CD4-positive, alpha-beta T cell treated with Interleukin-15 for 4 hours (primary cell): ENCODE data around the gene TMEM161B.
"Not testable (repeated sequence)": the region's sequence is repeated elsewhere in the genome, so short reads cannot be mapped to it uniquely, and the experiment has no call there.

Experiments
- DNase-seq: peaks from one replicate; pipeline ENCODE4 v3.0.0-alpha.2; 2020; ENCODE audit warnings: low spot score

The TMEM161B gene

DNA sequence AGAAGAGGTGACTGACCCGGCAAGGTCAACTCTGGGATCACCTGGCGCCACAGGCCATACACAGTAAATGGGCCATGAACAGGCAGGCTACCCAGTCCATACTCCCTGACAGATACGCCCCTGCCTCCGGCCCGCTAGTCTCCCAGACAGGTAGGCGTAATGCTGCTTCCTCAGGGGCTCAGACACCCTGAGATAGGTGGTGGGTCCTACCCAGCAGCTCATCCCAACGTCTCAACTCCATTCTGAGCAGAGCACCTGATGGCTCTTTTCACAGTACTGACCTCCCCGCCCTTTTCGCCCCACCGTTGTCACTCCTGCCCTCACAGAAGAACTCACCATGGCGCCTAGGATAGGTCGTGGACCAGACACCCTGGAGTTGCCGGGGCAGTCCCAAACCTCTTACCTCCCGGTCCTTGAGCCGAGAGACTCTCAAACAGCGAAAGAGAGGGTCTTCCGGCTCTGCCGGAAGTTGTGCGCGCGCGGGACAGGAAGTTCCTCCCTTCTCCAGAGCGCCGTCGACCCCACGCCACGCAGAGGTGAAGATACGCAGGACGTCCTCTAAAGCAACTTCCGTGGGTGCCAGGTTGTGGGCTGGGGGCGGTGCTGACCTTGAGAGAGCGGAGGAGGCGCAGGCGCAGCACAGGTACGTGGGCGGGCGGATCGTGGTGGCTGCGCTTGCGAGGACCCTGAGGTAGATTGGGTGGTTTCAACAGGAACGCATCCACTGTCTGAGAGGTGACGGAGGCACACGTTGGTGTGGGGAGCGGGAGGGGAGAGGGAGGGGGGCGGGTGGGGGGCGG is at the start of gene TMEM161B:
TSS of gene TMEM161B (minus strand) at position 461 of the 800 bp plus-strand sequence. CDS start at position 339, 122 bp downstream.
- peak; percentile 94 for DNase-seq

DNA sequence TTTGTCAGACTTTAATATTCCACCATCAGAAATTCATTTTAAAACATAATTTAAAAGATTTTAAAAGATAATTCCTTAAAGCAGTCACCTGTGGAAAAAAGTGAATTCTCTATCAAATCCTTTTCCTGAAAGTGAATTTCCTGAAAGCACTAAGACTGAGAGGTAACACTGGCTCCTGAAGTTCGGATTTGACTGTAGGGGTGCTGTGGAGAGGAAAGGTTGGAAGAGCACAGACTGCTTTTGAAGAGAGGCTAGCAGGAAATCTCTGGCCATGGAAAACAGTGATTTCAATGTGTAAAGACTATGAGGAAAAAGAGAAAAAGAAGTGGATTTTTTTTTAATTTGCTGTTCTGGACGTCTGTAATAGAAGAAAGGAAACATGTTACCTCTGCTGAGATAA is 35.7 kb upstream of the TMEM161B start:
- DNase-seq, result no peak

DNA sequence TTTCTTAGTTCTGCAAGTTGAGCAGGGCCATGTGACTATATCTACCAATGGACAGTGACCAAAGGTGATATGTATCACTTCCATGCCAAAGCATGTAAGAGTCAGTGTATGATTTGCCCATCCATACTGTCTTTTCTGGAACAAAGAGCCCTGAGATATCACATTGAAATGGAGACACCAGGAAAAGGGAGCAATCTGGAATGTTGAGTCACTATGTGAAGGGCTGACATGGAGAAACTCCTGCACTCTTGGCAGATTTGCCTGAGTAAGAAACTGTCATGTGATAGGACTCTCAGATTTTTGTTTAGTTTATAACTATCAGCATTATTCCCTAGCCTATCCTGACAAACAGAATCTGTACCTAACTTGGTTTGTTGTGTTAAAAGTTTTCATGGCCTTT is 29.8 kb upstream of the TMEM161B start:
- DNase-seq, result no peak

DNA sequence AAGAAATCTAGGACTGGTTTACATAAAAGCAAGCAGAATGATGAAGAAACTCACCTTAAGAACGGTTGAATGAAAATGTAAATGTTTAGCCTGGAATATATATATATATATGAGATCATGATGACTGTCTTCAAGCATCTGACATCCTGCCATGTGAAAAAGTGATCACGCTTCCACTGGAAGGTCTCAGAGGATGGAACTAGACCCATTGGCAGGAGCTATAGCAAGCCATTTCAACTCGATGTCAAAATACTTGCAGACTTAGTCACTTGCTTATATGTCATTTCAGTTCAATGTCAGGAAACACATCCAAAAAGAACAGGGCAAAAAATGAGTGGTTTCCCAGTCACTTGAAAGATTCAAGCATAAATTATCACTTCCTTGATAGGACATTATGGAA is 22.2 kb upstream of the TMEM161B start:
- DNase-seq, result no peak

DNA sequence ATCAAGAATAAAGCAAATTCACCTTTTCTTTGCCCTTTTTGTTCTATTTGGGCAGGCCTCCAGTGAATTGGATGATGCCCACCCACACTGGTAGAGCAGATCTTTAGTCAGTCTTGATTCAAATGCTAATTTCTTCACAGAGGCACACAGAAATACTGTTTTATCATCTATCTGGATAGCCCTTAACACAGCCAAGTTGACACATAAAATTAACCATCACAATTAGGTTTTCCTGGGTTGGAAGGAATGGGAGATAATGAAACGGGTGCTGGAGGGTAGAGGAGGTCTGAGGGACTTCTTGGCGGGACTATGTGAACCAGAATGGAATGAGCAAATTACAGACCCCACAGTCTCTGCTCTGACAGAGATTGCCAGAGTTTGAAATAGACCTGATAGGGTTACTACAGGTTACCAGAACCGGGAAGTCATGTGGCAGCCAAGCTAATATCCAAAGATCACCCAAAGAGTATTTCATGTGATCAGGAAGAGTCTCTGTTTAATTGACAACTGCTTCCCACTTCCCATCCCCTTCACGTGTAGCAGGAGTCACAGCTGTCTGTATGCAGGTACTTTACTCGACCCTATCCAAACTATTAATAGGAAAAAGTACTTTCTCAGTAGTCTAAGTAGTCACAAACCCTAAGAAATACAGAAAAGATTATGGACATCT is 20.0 kb upstream of the TMEM161B start:
- no peak for DNase-seq

DNA sequence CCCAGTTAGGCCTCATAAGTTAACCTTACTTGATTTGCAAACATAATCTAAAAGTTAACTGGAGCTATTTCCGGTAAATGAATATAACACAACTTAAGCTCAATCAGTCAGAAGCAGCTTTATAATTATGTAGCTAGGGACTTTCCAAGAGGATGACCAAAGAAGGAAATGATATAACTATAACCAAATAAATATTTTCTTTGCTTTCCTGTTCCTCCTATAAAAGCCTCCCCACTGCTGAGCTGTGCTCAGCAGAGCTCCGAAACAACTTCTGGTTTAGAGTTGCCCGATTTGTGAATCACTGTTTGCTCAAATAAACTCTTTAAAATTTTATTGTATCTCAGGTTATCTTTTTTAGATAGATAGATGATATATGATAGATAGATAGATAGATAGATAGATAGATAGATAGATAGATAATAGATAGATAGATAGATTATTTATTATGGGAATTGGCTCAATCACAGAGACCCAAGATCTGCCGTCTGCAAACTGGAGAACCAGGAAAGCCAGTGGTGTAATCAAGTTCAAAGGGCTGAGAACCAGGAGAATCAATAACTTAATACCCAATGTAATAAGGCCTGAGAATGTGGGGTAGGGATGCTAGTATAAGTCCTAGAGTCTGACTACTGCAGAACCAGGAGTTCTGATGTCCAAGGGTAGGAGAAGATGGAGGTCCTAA is 19.3 kb upstream of the TMEM161B start:
- no peak for DNase-seq

DNA sequence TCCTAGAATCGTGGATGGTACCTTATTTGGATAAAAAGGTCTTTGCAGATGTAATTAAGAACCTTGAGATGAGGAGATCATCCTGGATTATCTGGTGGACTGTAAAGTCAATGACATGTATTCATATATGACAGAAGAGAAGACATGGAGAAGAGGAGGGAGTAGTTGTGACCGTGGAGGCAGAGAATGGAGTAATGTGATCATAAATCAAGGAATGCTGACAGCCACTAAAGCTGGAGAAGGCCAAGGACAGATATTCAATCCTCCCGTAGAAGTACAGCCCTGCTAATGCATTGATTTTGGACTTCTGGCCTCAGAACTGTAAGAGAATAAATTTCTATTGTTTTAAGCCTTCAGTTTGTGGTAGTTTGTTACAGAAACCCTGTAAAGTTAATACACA is 18.7 kb upstream of the TMEM161B start:
- DNase-seq, result no peak

DNA sequence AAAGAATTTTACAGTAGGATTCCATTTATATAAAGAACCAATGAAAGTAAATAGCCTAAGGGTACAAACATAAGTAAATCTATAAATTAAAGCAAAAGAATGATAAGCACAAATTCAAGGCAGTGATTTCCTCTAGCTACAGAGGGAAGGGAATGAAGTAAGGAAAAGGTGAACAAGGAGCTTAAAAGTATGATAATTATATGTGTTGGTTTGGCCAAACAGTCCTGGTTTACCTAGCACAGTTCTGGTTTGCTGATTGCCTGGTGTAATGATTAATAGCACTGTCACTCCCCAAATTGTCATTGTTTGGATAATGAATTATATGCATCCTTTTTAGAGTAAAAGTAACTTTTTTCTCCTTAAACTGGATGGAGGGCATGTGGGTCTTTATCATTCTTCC is 15.0 kb upstream of the TMEM161B start:
- DNase-seq, result no peak

DNA sequence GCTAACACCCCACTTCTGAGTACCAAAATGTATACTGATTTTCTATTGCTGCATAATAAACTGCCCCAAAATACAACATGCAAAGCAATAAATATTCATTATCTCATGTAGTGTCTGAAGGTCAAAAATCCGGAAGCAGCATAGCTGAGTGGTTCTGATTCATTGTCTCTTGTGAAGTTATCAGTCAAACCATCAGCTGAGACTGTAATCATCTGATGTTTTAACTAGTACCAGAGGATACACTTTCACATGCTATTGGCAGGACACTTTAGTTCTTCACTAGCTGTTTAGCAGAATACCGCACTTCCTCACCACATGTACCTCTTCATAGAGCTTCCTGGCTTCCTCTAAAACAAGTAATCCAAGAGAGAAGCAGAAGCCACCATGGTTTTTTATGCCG is 12.7 kb upstream of the TMEM161B start:
- DNase-seq, result no peak

DNA sequence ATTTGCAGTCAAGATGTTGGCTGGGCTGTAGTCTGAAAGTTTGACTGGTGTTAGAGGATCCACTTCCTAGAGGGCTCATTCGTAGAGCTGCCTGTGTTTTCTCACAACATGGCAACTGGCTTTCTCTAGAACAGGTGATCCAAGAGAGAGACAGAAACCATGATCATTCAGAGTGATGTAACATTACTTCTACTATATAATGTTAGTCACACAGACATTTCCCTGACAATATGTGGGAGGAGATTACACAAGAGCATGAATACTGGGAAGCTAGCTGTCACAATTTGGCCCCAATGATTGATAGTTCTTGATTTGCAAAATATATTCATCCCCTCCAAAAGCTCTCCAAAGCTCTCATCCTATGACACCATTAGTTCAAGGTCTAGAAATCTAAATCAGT is 10.9 kb upstream of the TMEM161B start:
- no peak for DNase-seq

DNA sequence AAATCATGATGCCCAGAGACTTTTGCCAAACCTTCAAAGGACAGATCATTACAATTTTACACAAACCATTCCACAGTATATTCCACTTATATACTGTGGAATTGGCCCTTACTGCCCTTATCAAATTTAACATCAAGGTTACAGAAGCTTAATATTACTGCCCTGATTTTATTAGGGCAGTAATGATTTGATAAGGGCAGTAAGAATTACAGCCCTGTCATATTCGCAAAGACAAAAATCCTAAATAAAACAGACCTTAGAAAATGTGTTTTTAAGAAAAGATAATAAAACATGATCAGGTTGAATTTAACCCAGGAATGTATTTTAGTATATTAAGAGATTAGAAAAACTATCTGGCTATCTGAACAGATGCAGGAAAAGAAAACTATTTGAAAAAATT is 7.7 kb upstream of the TMEM161B start:
- DNase-seq, result no peak

DNA sequence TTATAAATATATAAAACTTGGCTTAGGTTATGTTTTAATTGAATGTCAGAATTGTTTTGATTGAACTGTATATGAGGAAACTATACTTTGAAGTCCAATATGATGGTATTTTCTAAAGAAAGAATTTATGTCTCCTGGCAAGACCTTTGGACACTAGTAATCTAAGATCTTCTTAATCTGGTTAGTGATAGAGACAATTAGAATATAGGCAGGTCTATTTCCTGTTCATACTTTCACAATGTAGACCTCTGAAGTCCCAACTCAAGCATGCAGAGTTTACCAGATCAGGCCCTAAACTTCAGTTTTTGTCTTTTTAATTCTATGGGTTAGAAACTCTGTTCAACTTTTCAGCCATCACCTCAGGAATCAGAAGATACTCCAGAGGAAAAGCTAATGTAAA is 6.9 kb upstream of the TMEM161B start:
- no peak for DNase-seq

DNA sequence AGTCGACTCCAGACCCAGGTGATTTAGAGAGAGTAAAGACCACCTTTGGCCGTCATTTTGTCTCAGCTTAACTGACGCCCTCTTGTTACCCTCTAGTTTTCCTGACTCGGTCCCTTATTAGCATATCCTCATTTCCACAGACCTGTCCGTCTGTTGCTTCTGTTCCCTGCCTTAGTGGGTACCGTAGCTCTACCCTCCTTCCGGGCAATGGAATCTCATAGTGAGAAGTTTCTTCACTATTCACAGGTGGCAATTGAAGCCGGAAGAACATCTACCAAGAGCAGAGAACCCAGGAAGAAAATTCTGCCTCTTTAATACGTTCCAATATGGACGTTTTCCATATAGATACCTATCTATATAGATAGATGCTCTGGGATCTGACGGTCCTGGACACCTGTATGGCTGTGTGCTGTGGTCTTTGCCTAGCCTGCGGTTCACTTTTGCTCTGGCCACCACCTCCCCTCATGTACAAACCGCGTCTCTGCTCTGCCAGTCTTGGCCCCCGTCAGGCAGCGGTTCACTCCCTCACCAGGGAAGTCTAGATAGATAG is 652 bp upstream of the TMEM161B start:
- peak; percentile 24 for DNase-seq

DNA sequence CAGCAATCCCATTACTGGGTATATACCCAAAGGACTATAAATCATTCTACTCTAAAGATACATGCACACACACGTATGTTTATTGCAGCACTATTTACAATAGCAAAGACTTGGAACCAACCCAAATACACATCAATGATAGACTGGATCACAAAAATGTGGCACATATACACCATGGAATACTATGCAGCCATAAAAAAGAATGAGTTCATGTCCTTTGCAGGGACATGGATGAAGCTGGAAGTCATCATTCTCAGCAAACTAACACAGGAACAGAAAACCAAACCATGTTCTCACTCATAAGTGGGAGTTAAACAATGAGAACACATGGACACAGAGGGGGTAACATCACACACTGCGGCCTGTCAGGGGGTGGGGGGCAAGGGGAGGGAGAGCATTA is 4.1 kb downstream of the TMEM161B start:
- not testable (repeated sequence) for DNase-seq

DNA sequence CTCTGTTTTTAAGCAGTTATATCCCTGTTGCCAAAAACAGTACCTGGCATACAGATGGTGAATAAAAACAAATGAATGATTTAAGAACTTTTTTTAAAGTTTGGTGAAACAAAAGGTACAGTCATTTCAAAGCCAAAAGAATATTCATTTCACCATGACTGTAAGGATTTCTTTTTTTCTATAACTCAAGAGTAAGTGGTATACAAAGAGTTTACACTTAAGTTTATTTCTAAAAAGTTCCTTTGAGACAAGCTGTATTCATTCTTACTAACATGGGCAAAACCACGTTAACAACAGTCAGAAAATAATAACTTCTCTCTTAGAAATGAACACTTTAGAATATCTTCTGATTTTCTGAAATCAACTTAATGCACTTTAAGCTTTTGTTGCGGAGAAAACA is 5.3 kb downstream of the TMEM161B start:
- no peak for DNase-seq

DNA sequence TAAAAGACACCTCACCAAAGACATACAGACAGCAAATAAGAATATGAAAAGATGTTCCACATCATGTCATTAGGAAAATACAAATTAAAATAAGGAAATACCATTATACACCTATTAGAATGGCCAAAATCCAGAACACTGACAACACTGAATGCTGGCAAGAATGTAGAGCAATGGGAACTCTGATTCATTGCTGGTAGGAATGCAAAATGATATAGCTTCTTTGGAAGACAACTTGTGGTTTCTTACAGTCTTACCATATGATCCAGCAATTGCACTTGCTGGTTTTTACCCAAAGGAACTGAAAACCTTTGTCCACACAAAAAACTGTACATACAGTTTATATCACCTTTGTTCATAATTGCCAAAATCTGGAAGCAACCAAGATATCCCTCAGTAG is 6.5 kb downstream of the TMEM161B start:
- no peak for DNase-seq

DNA sequence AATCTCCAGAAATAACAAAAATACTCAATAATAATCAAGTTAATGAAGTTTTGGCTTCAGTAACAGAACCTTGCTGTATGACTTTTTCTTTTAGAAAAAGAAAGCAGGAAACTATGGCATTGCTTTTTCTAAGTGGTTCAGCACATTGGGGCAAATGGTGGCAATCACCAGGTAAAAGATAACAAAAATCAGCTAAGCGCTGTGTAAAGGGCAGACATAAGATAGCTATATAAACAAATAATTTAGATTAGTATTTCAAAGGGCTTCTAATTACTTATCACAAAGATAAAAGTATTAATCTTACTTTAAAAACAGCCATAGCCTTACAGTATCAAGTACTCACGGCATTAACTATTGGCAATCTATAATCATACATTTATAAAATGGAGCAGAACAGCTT is 10.0 kb downstream of the TMEM161B start:
- no peak for DNase-seq

DNA sequence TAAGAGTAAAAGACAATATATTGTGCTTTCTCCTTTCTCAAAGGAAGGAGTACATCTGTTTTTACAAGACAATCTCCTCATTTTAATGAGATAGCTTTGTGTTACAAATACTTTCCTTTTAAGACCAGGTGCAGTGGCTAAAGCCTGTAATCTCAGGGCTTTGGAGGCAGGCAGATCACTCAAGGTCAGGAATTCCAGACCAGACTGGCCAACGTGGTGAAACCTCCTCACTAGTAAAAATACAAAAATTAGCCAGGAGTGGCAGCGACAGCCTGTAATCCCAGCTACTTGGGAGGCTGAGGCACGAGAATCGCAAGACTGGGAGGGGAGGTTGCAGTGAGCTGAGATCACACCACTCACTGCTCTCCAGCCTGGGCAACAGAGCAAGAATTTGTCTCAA is 11.8 kb downstream of the TMEM161B start:
- no peak for DNase-seq

DNA sequence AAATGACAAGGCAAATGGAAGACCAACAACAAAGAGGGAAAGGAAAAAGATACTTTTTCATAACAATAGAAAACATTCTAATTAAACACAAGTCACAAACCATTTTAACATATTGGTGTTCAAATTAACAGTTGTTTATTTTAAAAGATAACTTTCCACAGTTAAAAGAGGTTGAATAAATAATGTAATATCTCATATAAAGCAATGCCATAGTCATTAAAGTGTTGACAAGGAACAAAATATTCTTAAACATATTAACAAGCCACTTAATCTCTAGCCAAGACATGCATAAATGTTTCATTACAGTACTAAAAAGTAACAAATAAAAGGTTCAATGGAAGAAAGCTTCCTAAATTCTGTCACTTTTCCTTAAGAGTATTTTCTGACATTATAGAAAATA is 12.6 kb downstream of the TMEM161B start:
- DNase-seq, result no peak

DNA sequence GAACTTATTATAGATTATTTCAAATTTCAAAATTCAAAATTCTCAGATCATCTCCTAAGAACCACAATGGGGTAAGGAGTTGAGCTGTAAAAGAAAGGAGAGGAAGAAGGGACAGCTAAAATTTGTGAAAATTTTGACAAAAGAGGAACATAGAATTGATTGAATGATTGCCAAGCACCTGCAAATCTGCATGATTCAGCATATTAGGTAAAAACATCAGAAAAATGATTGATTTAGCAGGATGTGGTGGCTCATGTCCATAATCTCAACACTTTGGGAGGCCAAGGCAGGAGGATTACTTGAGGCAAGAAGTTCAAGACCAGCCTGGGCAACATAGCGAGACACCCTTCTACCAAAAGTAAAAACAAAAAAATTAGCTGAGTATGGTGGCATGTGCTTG is 14.3 kb downstream of the TMEM161B start:
- DNase-seq, result no peak

DNA sequence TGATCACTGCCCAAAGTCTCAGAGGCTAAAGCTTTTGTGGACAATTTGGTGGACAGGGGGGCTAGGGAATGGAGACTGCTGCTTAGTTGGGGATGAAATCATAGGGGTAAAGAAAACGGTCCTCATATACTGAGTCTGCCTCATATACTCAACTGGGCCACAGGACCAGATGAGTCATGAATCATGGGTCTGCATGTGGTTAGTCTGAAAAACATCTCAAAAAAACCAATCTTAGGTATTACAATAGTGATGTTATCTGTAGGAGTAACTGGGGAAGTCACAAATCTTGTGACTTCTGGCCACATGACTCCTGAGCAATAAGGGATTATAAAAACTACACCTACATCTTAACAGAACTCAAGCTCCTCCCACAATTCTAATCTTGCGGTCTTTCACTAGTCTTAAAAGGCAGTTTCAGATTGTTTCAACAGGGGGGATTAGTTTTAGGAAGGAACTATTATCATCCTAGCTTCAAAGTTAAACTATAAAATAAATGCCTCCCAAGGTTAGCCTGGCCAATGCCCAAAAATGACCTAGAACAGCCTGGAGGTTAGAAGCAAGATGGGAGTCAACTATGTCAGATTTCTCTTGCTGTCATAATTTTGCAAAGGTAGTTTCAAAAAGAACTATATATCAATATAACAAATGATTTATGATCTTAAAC is 17.5 kb downstream of the TMEM161B start:
- peak; percentile 32 for DNase-seq

DNA sequence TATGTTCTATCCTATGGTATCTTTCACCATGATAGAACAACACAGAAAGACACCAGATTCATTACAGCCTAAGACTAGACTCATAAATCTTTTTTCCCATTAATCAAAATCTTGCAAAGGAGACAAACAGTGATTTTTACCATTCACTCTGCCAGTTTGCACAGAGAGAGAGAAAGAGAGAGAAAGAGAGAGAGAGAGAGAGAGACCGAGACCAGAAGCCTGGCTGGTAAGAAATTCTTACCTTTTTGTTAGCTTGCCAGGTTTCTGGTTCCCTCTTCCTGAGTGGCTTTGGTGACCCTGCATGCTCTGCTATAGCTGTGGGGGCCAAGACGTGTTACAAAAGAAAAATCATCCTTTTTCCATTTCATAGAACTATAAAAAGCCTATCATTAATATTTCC is 18.6 kb downstream of the TMEM161B start:
- DNase-seq, result no peak
